H9 (cell line): ENCODE measurements around the gene TMEM119. TPM values are rescaled to one million over a fixed set of nuclear protein-coding genes. Genes with fewer than 3 reads are reported as not detected.

Source experiments
- DNase-seq: peaks from one replicate; pipeline ENCODE4 v3.0.0-alpha.2; 2017
- H2AFZ ChIP-seq: one replicate; pipeline ENCODE4 v1.6.1; 2013; ENCODE audit warnings: mild to moderate bottlenecking, low read length, control low read depth, moderate library complexity
- H2AK5ac ChIP-seq: 2 replicates; pipeline ENCODE4 v1.6.1; 2013; ENCODE audit warnings: low read length, control low read depth, mixed read lengths; ENCODE audit not compliant: insufficient read length
- H2BK120ac ChIP-seq: one replicate; pipeline ENCODE4 v1.6.1; 2013; ENCODE audit warnings: low read depth, mild to moderate bottlenecking, low read length, control low read depth, inconsistent platforms; ENCODE audit not compliant: poor library complexity, severe bottlenecking
- H2BK12ac ChIP-seq: 2 replicates; pipeline ENCODE4 v1.6.1; 2013; ENCODE audit warnings: low read length, control low read depth, mixed read lengths, low read depth; ENCODE audit not compliant: insufficient read length
- H2BK15ac ChIP-seq: 2 replicates; pipeline ENCODE4 v1.6.1; 2013; ENCODE audit warnings: low read depth, low read length, control low read depth
- H2BK20ac ChIP-seq: one replicate; pipeline ENCODE4 v1.6.1; 2013; ENCODE audit warnings: low read depth, mild to moderate bottlenecking, low read length, control low read depth, inconsistent platforms; ENCODE audit not compliant: poor library complexity, severe bottlenecking
- H2BK5ac ChIP-seq: 2 replicates; pipeline ENCODE4 v1.6.1; 2013; ENCODE audit warnings: low read length, control low read depth, mixed read lengths; ENCODE audit not compliant: insufficient read length
- H3K14ac ChIP-seq: 2 replicates; pipeline ENCODE4 v1.6.1; 2013; ENCODE audit warnings: low read length, control low read depth; ENCODE audit not compliant: insufficient read depth
- H3K18ac ChIP-seq: 2 replicates; pipeline ENCODE4 v1.6.1; 2013; ENCODE audit warnings: low read depth, mild to moderate bottlenecking, mixed read lengths, low read length, control low read depth; ENCODE audit not compliant: insufficient read length
- H3K23ac ChIP-seq: 2 replicates; pipeline ENCODE4 v1.6.1; 2013; ENCODE audit warnings: low read length, control low read depth, mixed read lengths, low read depth; ENCODE audit not compliant: insufficient read length
- H3K23me2 ChIP-seq: 2 replicates; pipeline ENCODE4 v1.6.1; 2013; ENCODE audit warnings: low read depth, mild to moderate bottlenecking, mixed read lengths, low read length, control low read depth; ENCODE audit not compliant: insufficient read length, poor library complexity, severe bottlenecking
- H3K27ac ChIP-seq: 2 replicates; pipeline ENCODE4 v1.5.1; 2013; ENCODE audit warnings: low read length, control low read depth, mixed read lengths, low read depth; ENCODE audit not compliant: insufficient read length
- H3K27me3 ChIP-seq: 2 replicates; pipeline ENCODE4 v1.6.1; 2013; ENCODE audit warnings: low read length, control low read depth, inconsistent platforms; ENCODE audit not compliant: insufficient read depth
- H3K4ac ChIP-seq: 2 replicates; pipeline ENCODE4 v1.6.1; 2013; ENCODE audit warnings: low read depth, mild to moderate bottlenecking, control low read depth, inconsistent platforms, low read length, moderate library complexity
- H3K4me1 ChIP-seq: 2 replicates; pipeline ENCODE4 v1.6.1; 2013; ENCODE audit warnings: low read length, control low read depth, inconsistent platforms; ENCODE audit not compliant: insufficient read depth
- H3K4me2 ChIP-seq: 2 replicates; pipeline ENCODE4 v1.6.1; 2013; ENCODE audit warnings: low read length, control low read depth, mixed read lengths; ENCODE audit not compliant: insufficient read length, insufficient read depth
- H3K56ac ChIP-seq: 2 replicates; pipeline ENCODE4 v1.6.1; 2013; ENCODE audit warnings: low read depth, mild to moderate bottlenecking, mixed read lengths, low read length, control low read depth; ENCODE audit not compliant: insufficient read length
- H3K79me1 ChIP-seq: 2 replicates; pipeline ENCODE4 v1.6.1; 2013; ENCODE audit warnings: low read depth, mild to moderate bottlenecking, moderate library complexity, low read length, control low read depth, inconsistent platforms; ENCODE audit not compliant: insufficient read depth, poor library complexity, severe bottlenecking
- H3K79me2 ChIP-seq: 2 replicates; pipeline ENCODE4 v1.6.1; 2013; ENCODE audit warnings: low read length, control low read depth, inconsistent platforms; ENCODE audit not compliant: insufficient read depth
- H3K9ac ChIP-seq: 2 replicates; pipeline ENCODE4 v1.6.1; 2013; ENCODE audit warnings: low read length, control low read depth, mixed read lengths; ENCODE audit not compliant: insufficient read length; ENCODE audit errors: extremely low read depth
- H3K9me3 ChIP-seq: one replicate; pipeline ENCODE4 v1.6.1; 2013; ENCODE audit warnings: low read depth, low read length, inconsistent platforms; ENCODE audit not compliant: control insufficient read depth
- H3T11ph ChIP-seq: one replicate; pipeline ENCODE4 v1.6.1; 2013; ENCODE audit warnings: mild to moderate bottlenecking, low read length, control low read depth, inconsistent platforms
- H4K20me1 ChIP-seq: one replicate; pipeline ENCODE4 v1.6.1; 2013; ENCODE audit not compliant: control insufficient read depth, insufficient read length, insufficient read depth
- H4K5ac ChIP-seq: 2 replicates; pipeline ENCODE4 v1.6.1; 2013; ENCODE audit warnings: low read depth, mild to moderate bottlenecking, mixed read lengths, low read length, control low read depth; ENCODE audit not compliant: insufficient read length
- H4K8ac ChIP-seq: replicated peaks from 2 replicates; pipeline ENCODE4 v1.6.1; 2013; ENCODE audit warnings: low read length, control low read depth, mixed read lengths, low read depth; ENCODE audit not compliant: insufficient read length
- H4K91ac ChIP-seq: 2 replicates; pipeline ENCODE4 v1.6.1; 2013; ENCODE audit warnings: low read depth, mild to moderate bottlenecking, moderate library complexity, mixed read lengths, low read length, control low read depth; ENCODE audit not compliant: insufficient read length
- H3K27ac Mint-ChIP-seq, 3 experiments: 2 replicates in 2 of 3; 3 replicates in 1 of 3; pipeline ENCODE4 v1.8.0; 2020 to 2021; ENCODE audit warnings: mixed read lengths in 3 of 3, mild to moderate bottlenecking in 1 of 3, moderate library complexity in 1 of 3
- H3K27me3 Mint-ChIP-seq: 2 replicates; pipeline ENCODE4 v1.8.0; 2021; ENCODE audit warnings: low read depth, mild to moderate bottlenecking, moderate library complexity, mixed read lengths
- H3K36me3 Mint-ChIP-seq, 3 experiments: 2 replicates in 2 of 3; 3 replicates in 1 of 3; pipeline ENCODE4 v1.8.0; 2020 to 2021; ENCODE audit warnings: low read depth in 3 of 3, mixed read lengths in 3 of 3; ENCODE audit not compliant: insufficient read depth in 1 of 3
- H3K4me1 Mint-ChIP-seq, 2 experiments: 2 replicates each; pipeline ENCODE4 v1.8.0; 2020; ENCODE audit warnings: mixed read lengths in 2 of 2
- H3K4me3 Mint-ChIP-seq, 2 experiments: 2 replicates in 1 of 2; 3 replicates in 1 of 2; pipeline ENCODE4 v1.8.0; 2020 to 2021; ENCODE audit warnings: mild to moderate bottlenecking in 2 of 2, mixed read lengths in 2 of 2, moderate library complexity in 1 of 2
- H3K9me3 Mint-ChIP-seq, 2 experiments: 2 replicates in 1 of 2; 3 replicates in 1 of 2; pipeline ENCODE4 v1.8.0; 2020; ENCODE audit warnings: mild to moderate bottlenecking in 2 of 2, mixed read lengths in 2 of 2, moderate library complexity in 1 of 2
- WGBS: extraction: QIAGEN DNeasy Blood & Tissue Kit; methylation state at CpG from one replicate; pipeline ENCODE4 v1.1.7; 2013; ENCODE audit warnings: missing lambda C conversion rate, low lambda C conversion rate, mixed read lengths; ENCODE audit not compliant: insufficient read length; ENCODE audit errors: extremely low coverage; 5-methylcytosine and 5-hydroxymethylcytosine counted together
- total RNA-seq: library from RNA; stranded (reverse); gene quantifications from 2 replicates; pipeline ENCODE4 v1.2.1, GENCODE V29; 2021
- TF ChIP-seq, protein P1 (sequence below): fragments of 200-600 bp; sonication (generic); conservative IDR thresholded peaks from 3 replicates; pipeline ENCODE4 v1.8.0; 2021; ENCODE audit warnings: antibody characterized with exemption, mild to moderate bottlenecking

TMEM119 gene
- total RNA-seq, 1 experiment from 2014 or later: not detected

DNA sequence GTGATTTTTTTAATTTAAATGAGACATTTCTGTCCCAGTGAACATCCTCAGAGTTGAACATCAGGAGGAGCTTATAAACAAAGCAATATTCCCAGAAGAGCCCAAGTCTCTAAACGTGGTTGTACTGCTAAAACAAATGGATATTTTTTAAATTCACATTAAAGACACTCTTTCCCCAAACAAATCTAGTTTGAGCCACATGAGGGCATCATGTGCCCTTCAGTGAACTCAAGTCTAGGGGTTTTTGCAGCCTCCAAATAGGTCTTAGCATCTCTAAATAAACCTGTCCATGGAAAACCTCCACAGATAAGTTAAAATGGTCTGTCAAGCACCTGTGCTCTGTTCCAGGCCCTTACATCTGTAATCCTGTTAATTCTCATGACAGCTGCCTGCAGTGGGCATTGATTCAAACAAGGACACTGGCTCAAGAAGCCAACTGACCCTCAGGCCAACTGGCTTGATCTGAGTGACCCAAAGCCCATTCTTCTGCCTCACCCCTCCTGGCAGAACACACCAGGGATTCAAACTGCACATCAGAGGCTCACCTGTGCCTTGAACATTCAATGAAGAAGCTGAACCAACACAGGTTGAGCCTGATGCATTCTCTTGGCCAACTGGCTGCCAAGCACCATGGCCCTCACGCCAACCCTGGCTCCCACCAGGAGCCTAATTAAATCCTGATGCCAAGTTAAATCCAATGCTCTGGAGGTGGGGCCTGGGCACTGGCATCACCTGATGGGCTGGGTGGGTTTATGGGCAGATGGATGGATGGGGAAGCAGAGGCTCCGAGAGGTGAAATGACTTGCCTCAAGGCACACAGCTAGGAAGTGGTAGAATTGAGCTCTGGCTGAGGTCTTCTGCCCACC is 26.9 kb downstream of the TMEM119 start:
- Histone ChIP-seq H3T11ph (no peak overlapping the region), H4K5ac (no peak overlapping the region), H3K4ac (no peak overlapping the region), H3K79me1 (no peaks in the 10 kb centered on the region), H3K23me2 (no peaks in the 10 kb centered on the region), H4K20me1 (no peaks in the 10 kb centered on the region), H2BK12ac (no peak overlapping the region), H3K27ac (no peak overlapping the region), H4K91ac (no peak overlapping the region), H3K9me3 (no peaks in the 10 kb centered on the region), H3K4me1 (no peaks in the 10 kb centered on the region), H4K8ac (no peak overlapping the region), H2BK15ac (no peak overlapping the region), H3K56ac (no peak overlapping the region), H3K14ac (no peak overlapping the region), H3K79me2 (no peaks in the 10 kb centered on the region), H2BK5ac (no peak overlapping the region), H2BK120ac (no peak overlapping the region), H3K18ac (no peak overlapping the region), H2AK5ac (no peak overlapping the region), H2AFZ (no peak overlapping the region), H3K4me2 (no peak overlapping the region), H3K9ac (no peak overlapping the region), H3K27me3 (no peaks in the 10 kb centered on the region), H2BK20ac (no peak overlapping the region), H3K23ac (no peak overlapping the region)
- Mint-ChIP-seq H3K9me3 (no peaks in the 10 kb centered on the region; a peak in 1 of 5 replicates), H3K4me3 (no peak overlapping the region), H3K4me1 (no peaks in the 10 kb centered on the region), H3K27me3 (peaks cover 2% of the 10 kb centered on the region; the same call in 1 of the 2 replicates), H3K27ac (peak overlapping the region in 1 of 3 experiments; percentile 48; a peak in 2 of 7 replicates), H3K36me3 (peaks cover 13 to 34% (median 31%) of the 10 kb centered on the region in 3 experiments; a peak in 6 of 7 replicates)
- TF ChIP-seq, protein P1, sequence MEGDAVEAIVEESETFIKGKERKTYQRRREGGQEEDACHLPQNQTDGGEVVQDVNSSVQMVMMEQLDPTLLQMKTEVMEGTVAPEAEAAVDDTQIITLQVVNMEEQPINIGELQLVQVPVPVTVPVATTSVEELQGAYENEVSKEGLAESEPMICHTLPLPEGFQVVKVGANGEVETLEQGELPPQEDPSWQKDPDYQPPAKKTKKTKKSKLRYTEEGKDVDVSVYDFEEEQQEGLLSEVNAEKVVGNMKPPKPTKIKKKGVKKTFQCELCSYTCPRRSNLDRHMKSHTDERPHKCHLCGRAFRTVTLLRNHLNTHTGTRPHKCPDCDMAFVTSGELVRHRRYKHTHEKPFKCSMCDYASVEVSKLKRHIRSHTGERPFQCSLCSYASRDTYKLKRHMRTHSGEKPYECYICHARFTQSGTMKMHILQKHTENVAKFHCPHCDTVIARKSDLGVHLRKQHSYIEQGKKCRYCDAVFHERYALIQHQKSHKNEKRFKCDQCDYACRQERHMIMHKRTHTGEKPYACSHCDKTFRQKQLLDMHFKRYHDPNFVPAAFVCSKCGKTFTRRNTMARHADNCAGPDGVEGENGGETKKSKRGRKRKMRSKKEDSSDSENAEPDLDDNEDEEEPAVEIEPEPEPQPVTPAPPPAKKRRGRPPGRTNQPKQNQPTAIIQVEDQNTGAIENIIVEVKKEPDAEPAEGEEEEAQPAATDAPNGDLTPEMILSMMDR: peak; percentile 64
- no peak for DNase-seq
- WGBS: no CpG with 5 or more reads among the region's 3 CpGs
